Endothelial cell of umbilical vein (primary cell): ENCODE data around the gene TPST1. TPM values are rescaled to one million over a fixed set of nuclear protein-coding genes. Genes with fewer than 3 reads are reported as not detected.
A peak's percentile ranks its signal among the peaks of the same experiment; 100 is the strongest.

ENCODE experiments used
- BruUV-seq: library from RNA; stranded (reverse); fragments of 400-500 nt; replicated peaks from 2 replicates; lab custom pipeline; 2021; lab: Mats Ljungman, UMichigan
- CTCF ChIA-PET: fragments of 300-600, 350-600 bp; sonication (Branson Sonifier 250); formaldehyde crosslinking; loops from one replicate; lab custom pipeline; 2021; ENCODE audit warnings: antibody characterized with exemption, inconsistent platforms; lab: Charles Lee
- POLR2A ChIA-PET: fragments of 300-600, 350-600 bp; sonication (Branson Sonifier 250); formaldehyde crosslinking; loops from one replicate; lab custom pipeline; 2021; ENCODE audit warnings: antibody characterized with exemption, inconsistent platforms; lab: Charles Lee
- DNase-seq: peaks from one replicate; pipeline ENCODE4 v3.0.0-alpha.2; 2011; ENCODE audit warnings: low read depth, low spot score
- FAIRE-seq: peaks from 2 replicates; lab custom pipeline; 2011; peaks lifted over from hg19 to GRCh38; lab: Jason Lieb, UNC
- H2AFZ ChIP-seq: 2 replicates; pipeline ENCODE4 v1.6.0; 2012; ENCODE audit warnings: low read depth, low read length, control low read depth, inconsistent platforms
- H3K27ac ChIP-seq: 2 replicates; pipeline ENCODE4 v1.5.1; 2011; ENCODE audit warnings: low read depth, mild to moderate bottlenecking, control low read depth, low read length, moderate library complexity; ENCODE audit not compliant: insufficient read depth
- H3K27me3 ChIP-seq, 2 experiments: 2 replicates each; pipeline versions ENCODE4 v1.6.0 to v1.6.1; 2011; ENCODE audit warnings: low read length in 2 of 2, mixed read lengths in 1 of 2; ENCODE audit not compliant: control insufficient read depth in 2 of 2, insufficient read depth in 2 of 2
- H3K36me3 ChIP-seq, 2 experiments: 2 replicates in 1 of 2; 3 replicates in 1 of 2; pipeline ENCODE4 v1.5.1; 2011; ENCODE audit warnings: low read length in 2 of 2, mild to moderate bottlenecking in 1 of 2, moderate library complexity in 1 of 2; ENCODE audit not compliant: control insufficient read depth in 2 of 2, insufficient read depth in 2 of 2; ENCODE audit errors: extremely low read depth in 1 of 2
- H3K4me1 ChIP-seq: 3 replicates; pipeline ENCODE4 v1.5.1; 2011; ENCODE audit warnings: mild to moderate bottlenecking, low read length; ENCODE audit not compliant: control insufficient read depth, insufficient read depth; ENCODE audit errors: extremely low read depth
- H3K4me2 ChIP-seq: 2 replicates; pipeline ENCODE4 v1.6.1; 2011; ENCODE audit warnings: low read length, control low read depth, mixed read lengths; ENCODE audit not compliant: insufficient read depth
- H3K4me3 ChIP-seq, 3 experiments: fragments of 200-600 bp in 1 of 3; sonication (generic), shearing (Covaris generic) in 1 of 3; replicated peaks in 1 of 3; 2 replicates each; pipeline ENCODE4 v1.5.1; 2011 to 2016; ENCODE audit warnings: control low read depth in 3 of 3, low read length in 3 of 3, mild to moderate bottlenecking in 2 of 3, inconsistent platforms in 1 of 3, low read depth in 1 of 3, moderate library complexity in 1 of 3; ENCODE audit not compliant: insufficient read depth in 1 of 3
- H3K79me2 ChIP-seq: 2 replicates; pipeline ENCODE4 v1.6.0; 2012; ENCODE audit warnings: low read length, inconsistent platforms; ENCODE audit not compliant: control insufficient read depth, insufficient read depth
- H3K9ac ChIP-seq: replicated peaks from 2 replicates; pipeline ENCODE3; 2011; ENCODE audit warnings: low read length, control low read depth; ENCODE audit not compliant: insufficient read depth; ENCODE audit errors: extremely low read depth
- H3K9me1 ChIP-seq: replicated peaks from 3 replicates; pipeline ENCODE4 v1.6.0; 2011; ENCODE audit warnings: mild to moderate bottlenecking, low read length; ENCODE audit not compliant: control insufficient read depth, insufficient read depth; ENCODE audit errors: extremely low read depth
- H3K9me3 ChIP-seq: replicated peaks from 2 replicates; pipeline ENCODE4 v1.5.1; 2012; ENCODE audit warnings: low read length, inconsistent platforms; ENCODE audit not compliant: control insufficient read depth, insufficient read depth
- H4K20me1 ChIP-seq: replicated peaks from 2 replicates; pipeline ENCODE3; 2011; ENCODE audit warnings: mild to moderate bottlenecking, low read length; ENCODE audit not compliant: control insufficient read depth, insufficient read depth; ENCODE audit errors: extremely low read depth
- CTCF ChIP-seq, 2 donors: IDR thresholded peaks; 1 replicate in 1 of 2; 2 replicates in 1 of 2; pipeline ENCODE4 v1.5.1; 2011; ENCODE audit warnings: low read length in 2 of 2, mild to moderate bottlenecking in 2 of 2, moderate library complexity in 2 of 2, control low read depth in 1 of 2, inconsistent platforms in 1 of 2, low read depth in 1 of 2; ENCODE audit not compliant: insufficient read depth in 1 of 2; ENCODE audit errors: extremely low read depth in 1 of 2
- EZH2 ChIP-seq: IDR thresholded peaks from 2 replicates; pipeline ENCODE4 v1.6.1; 2012; ENCODE audit warnings: borderline replicate concordance, low read depth, mild to moderate bottlenecking, moderate library complexity, low read length, inconsistent platforms; ENCODE audit not compliant: severe bottlenecking
- FOS ChIP-seq: IDR thresholded peaks from 2 replicates; pipeline ENCODE4 v1.6.1; 2011; ENCODE audit warnings: mild to moderate bottlenecking, low read length, moderate library complexity, borderline replicate concordance; ENCODE audit not compliant: insufficient read depth
- GATA2 ChIP-seq: IDR thresholded peaks from 2 replicates; pipeline ENCODE4 v1.7.0; 2011; ENCODE audit warnings: low read depth, mild to moderate bottlenecking, moderate library complexity, mixed read lengths, low read length; ENCODE audit not compliant: insufficient read length, insufficient read depth
- JUN ChIP-seq: IDR thresholded peaks from 2 replicates; pipeline ENCODE4 v1.6.1; 2011; ENCODE audit warnings: borderline replicate concordance, low read depth; ENCODE audit not compliant: insufficient read length, insufficient read depth
- MAX ChIP-seq: IDR thresholded peaks from 2 replicates; pipeline ENCODE4 v1.6.1; 2011; ENCODE audit not compliant: insufficient read depth, insufficient read length
- MYC ChIP-seq: IDR thresholded peaks from one replicate; pipeline ENCODE4 v1.6.1; 2011; ENCODE audit warnings: mild to moderate bottlenecking, low read depth, low read length
- POLR2A ChIP-seq: IDR thresholded peaks from 2 replicates; pipeline ENCODE4 v1.6.1; 2012; ENCODE audit warnings: low read depth, mild to moderate bottlenecking, control low read depth, low read length
- POLR2AphosphoS5 ChIP-seq: IDR thresholded peaks from 2 replicates; pipeline ENCODE4 v1.6.1; 2012; ENCODE audit warnings: low read depth, mild to moderate bottlenecking, control low read depth, low read length, moderate library complexity; ENCODE audit not compliant: insufficient read depth
- dilution Hi-C: fragments of 300-500 bp; cut with MboI; formaldehyde crosslinking; loops from one replicate; pipeline ENCODE4 v1.15.0; 2019; ENCODE audit warnings: low sequenced_read_pairs; ENCODE audit not compliant: extremely low pct_ligation_motif_present
- intact Hi-C: fragments of 100-400 bp; cut with micrococcal nuclease; formaldehyde crosslinking; loops from one replicate; pipeline ENCODE4 v1.10.0; 2022
- polyA plus RNA-seq, 4 experiments: library from polyadenylated mRNA; depleted of rRNA in 3 of 4; stranded (reverse) in 3 of 4; unstranded in 1 of 4; fragments of >200 nt; gene quantifications; 2 replicates each; pipeline versions ENCODE4 v1.2.1 to v1.2.3, GENCODE V29; 2011 to 2012; ENCODE audit warnings: missing spikeins in 1 of 4
- total RNA-seq: library from RNA; stranded (reverse); gene quantifications from 2 replicates; pipeline ENCODE4 v1.2.3, GENCODE V29; 2021

Gene TPST1
- total and polyA plus RNA-seq, 2 donors (not counting 3 experiments of a cell fraction or from before 2014, with no cell fraction given): 18.7 to 21.0 TPM

- POLR2A ChIA-PET: no interaction called here
Measured at GRCh38 chr7:66167773-66168387, 37.3 kb upstream of the TPST1 start.

More at GRCh38 chr7:66167773-66168387, 37.3 kb upstream of the TPST1 start:
- Histone ChIP-seq H2AFZ (no peak overlapping the region), H3K27ac (no peak overlapping the region), H3K4me1 (no peaks in the 10 kb centered on the region), H3K27me3 (no peaks in the 10 kb centered on the region), H4K20me1 (no peaks in the 10 kb centered on the region), H3K4me2 (no peak overlapping the region), H3K36me3 (no peaks in the 10 kb centered on the region), H3K9me3 (no peaks in the 10 kb centered on the region), H3K9me1 (no peaks in the 10 kb centered on the region), H3K9ac (no peak overlapping the region), H3K79me2 (no peaks in the 10 kb centered on the region), H3K4me3 (no peak overlapping the region)
- intact Hi-C loops (no loop called here), dilution Hi-C loops (no loop called here)
- CTCF ChIA-PET: interaction anchor here (1.3 kb wide), 1 partner anchor 131 kb away, joined by 3 read pairs; no protein-coding TSS in a partner anchor
- BruUV-seq: no TSS peak
- peak; percentile 83 for FAIRE-seq
- TF ChIP-seq MAX: no peak
- no peak for TF ChIP-seq POLR2AphosphoS5
- TF ChIP-seq JUN: no peak
- TF ChIP-seq POLR2A: no peak
- TF ChIP-seq GATA2: no peak
- no peak for TF ChIP-seq CTCF (IDR thresholded peaks at IDR 0.05; ENCODE audit: extremely low read depth in 1 of 2, insufficient read depth in 1 of 2, low read depth in 1 of 2, low read length in 2 of 2)
- TF ChIP-seq EZH2: no peak
- no peak for TF ChIP-seq FOS
- no peak for TF ChIP-seq MYC
- DNase-seq: peak; percentile 60
